ENCODE results near the gene PXMP4. TPM values are rescaled to one million over a fixed set of nuclear protein-coding genes. Genes with fewer than 3 reads are reported as not detected.
A peak's percentile ranks its signal among the peaks of the same experiment; 100 is the strongest.

Gene PXMP4
- total and polyA plus RNA-seq, 8 donors: 11.6 to 47.5 (median 15.1) TPM

DNA sequence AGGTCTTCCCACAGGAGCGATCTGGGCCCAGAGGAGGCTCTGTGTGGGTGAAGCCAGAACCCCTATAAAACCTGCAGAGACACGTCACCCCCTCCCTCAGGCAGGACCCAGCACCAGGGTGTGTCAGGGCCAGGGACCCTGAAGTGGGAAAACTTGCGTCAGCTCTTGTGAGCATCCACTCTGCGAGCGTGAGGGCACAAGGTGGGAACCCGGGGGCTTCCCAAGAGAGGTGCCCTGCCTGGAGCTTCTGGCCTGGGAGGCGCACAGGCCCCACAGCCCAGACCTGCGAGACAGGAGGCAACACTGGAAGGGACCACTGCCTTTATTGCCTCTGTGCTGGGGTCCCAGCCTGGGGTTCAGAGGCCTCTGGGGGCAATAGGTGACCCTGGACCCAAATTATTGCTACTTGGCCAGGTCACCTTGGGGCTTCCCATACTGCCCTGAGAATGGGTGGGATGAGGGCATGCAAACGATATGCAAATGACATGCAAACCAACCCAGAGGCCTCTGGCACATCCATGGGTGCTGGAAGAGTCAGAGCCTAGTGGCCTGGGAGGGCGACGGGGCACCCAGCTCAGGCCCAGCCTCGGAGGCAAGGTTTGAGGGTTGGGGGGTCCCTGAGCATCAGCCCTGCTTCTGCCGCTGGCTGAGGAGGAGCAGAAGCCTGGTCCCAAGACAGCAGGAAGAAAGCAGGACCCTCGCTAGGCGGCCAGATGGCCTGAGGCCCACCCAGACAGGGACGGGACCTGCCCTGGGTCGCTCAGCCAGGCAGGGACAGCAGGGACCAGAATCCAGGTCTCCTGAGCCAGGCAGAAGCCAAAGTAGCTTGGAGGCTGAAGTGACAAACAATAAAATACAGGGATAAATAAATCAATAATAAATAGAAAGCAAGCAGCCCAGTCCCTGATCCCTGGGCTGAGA is 63.1 kb downstream of the PXMP4 start:
- ATAC-seq (no peak), DNase-seq (peak in 1 of 4 donors; percentile 37)
- TF ChIP-seq, protein P1, sequence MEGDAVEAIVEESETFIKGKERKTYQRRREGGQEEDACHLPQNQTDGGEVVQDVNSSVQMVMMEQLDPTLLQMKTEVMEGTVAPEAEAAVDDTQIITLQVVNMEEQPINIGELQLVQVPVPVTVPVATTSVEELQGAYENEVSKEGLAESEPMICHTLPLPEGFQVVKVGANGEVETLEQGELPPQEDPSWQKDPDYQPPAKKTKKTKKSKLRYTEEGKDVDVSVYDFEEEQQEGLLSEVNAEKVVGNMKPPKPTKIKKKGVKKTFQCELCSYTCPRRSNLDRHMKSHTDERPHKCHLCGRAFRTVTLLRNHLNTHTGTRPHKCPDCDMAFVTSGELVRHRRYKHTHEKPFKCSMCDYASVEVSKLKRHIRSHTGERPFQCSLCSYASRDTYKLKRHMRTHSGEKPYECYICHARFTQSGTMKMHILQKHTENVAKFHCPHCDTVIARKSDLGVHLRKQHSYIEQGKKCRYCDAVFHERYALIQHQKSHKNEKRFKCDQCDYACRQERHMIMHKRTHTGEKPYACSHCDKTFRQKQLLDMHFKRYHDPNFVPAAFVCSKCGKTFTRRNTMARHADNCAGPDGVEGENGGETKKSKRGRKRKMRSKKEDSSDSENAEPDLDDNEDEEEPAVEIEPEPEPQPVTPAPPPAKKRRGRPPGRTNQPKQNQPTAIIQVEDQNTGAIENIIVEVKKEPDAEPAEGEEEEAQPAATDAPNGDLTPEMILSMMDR (IDR thresholded peaks at IDR 0.05): no peak
- intact Hi-C loops (cut with DNase I): no loop called here
- Histone ChIP-seq H3K9me3 (no peaks in the 10 kb centered on the region), H3K36me3 (peaks cover 0 to 32% of the 10 kb centered on the region in 2 donors), H3K27ac (no peak overlapping the region), H3K27me3 (no peaks in the 10 kb centered on the region), H3K4me1 (peaks cover 0 to 4% of the 10 kb centered on the region in 2 donors), H3K4me3 (no peak overlapping the region)

DNA sequence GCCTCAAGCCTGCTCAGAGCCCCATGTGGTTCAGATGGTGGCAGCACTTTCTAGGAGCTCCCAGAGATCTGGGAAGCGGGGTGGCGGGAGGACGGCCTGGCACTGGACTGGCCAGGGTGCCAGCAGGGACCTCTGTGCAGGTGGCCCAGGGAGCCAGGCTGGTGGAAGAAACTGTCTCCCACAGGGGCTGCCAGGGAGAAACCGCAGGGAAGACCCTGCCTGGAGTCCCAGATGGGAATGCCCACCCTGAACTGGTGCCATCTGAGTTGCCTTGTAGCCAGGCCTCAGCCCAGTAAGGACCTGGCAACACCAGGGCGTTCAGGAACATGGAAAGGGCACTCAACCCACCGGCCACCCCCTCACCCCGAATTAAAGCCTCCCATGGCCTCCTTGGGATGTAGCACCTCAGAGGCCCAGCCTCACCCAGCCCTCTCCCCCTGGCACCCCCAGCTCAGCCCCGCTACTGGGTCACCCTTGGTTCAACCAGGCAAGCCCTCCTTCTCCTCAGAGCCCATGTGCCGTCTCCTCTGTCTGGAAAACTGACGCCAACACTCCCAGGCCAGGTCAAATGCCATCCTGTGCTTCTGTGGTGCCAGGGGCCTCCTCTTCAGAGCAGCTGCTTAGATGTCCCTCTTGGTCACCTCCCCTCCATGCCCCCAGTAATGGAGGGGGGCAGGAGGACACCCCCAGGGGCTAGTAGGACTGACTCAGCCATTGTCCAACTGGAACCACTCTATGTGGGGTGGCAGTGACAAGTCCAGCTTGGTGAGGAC is 63.9 kb downstream of the PXMP4 start:
- peak in 2 of 4 donors; percentile 30 to 65 for DNase-seq
- Histone ChIP-seq H3K9me3 (no peaks in the 10 kb centered on the region), H3K27me3 (no peaks in the 10 kb centered on the region), H3K4me3 (no peak overlapping the region), H3K36me3 (peaks cover 0 to 32% of the 10 kb centered on the region in 2 donors), H3K27ac (no peak overlapping the region), H3K4me1 (peaks cover 4 to 5% of the 10 kb centered on the region in 2 donors)
- intact Hi-C loops (cut with DNase I): no loop called here
- TF ChIP-seq, protein P1 (IDR thresholded peaks at IDR 0.05): no peak
- no peak for ATAC-seq

DNA sequence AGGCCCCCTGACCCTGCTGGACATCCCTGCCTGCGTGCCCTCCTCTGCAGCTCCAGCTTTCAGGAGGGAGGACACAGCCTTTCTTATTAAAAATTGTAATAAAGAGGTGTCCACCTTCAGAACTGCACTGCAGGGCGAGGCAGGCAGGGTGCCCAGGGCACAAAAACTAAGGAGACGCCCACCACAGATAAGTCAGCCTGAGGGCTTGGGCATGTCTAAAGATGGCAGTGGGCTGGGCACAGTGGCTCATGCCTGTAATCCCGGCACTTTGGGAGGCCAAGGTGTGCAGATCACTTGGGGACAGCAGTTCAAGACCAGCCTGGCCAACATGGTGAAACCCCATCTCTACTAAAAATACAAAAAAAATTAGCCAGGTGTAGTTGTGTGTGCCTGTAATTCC is 64.9 kb downstream of the PXMP4 start:
- ATAC-seq: no peak
- Histone ChIP-seq H3K4me1 (peaks cover 4 to 5% of the 10 kb centered on the region in 2 donors), H3K4me3 (no peak overlapping the region), H3K36me3 (peaks cover 0 to 32% of the 10 kb centered on the region in 2 donors), H3K9me3 (no peaks in the 10 kb centered on the region), H3K27me3 (no peaks in the 10 kb centered on the region), H3K27ac (no peak overlapping the region)
- peak in 1 of 4 donors; percentile 17 for DNase-seq
- TF ChIP-seq, protein P1 (IDR thresholded peaks at IDR 0.05): no peak
- intact Hi-C loops (cut with DNase I): no loop called here

DNA sequence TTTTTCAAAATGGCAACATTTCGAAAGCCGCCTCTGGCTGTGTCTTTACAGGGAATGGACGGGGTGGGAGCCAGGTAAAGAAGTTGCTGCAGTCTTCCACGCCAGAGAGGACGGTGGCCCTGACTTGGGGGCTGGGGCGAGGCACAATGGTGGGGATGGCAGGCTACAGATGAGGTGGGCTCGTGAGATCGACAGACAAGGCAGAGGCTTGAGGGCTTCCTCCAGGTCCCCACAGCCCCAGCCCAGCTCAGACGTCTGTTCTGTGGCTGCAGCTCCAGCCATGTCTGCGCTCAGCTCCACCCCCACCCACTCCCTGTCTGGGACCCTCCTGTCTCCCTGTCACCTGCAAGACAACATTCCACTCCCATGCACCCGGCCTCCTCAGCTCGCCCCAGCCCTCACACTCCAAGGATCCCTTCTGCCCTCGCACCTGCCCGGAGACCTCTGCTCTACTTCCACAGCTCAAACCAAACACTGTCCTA is 65.4 kb downstream of the PXMP4 start:
- intact Hi-C loops (cut with DNase I): loop anchor here in 1 of 2 donors (5.0 kb wide), 1 partner anchor 192 kb away; no protein-coding TSS in a partner anchor
- ATAC-seq: peak; percentile 4
- H3K9me3 ChIP-seq: no peaks in the 10 kb centered on the region
- peak in 2 of 4 donors; percentile 22 to 68 for DNase-seq
- H3K36me3 ChIP-seq: peaks cover 0 to 31% of the 10 kb centered on the region in 2 donors
- no peak overlapping the region for H3K4me3 ChIP-seq
- H3K27me3 ChIP-seq: no peaks in the 10 kb centered on the region
- no peak overlapping the region for H3K27ac ChIP-seq
- TF ChIP-seq, protein P1 (IDR thresholded peaks at IDR 0.05): no peak
- peaks cover 5% of the 10 kb centered on the region in 2 donors for H3K4me1 ChIP-seq

All from left lung (tissue), 10 donors.